CD14-positive monocyte (primary cell): Measurements from ENCODE around the gene DPYSL3. TPM values are rescaled to one million over a fixed set of nuclear protein-coding genes. Genes with fewer than 3 reads are reported as not detected.

Source experiments
- DNase-seq, 3 donors: peaks; one replicate each; pipeline ENCODE4 v3.0.0-alpha.2; 2011 to 2022
- H2AFZ ChIP-seq: 2 replicates; pipeline ENCODE4 v1.6.0; 2012; ENCODE audit warnings: mild to moderate bottlenecking, low read depth, low read length, inconsistent platforms; ENCODE audit not compliant: insufficient read depth, poor library complexity, severe bottlenecking
- H3K27ac ChIP-seq, 2 donors: 1 replicate in 1 of 2; 2 replicates in 1 of 2; pipeline ENCODE4 v1.5.1; 2012 to 2013; ENCODE audit warnings: low read length in 2 of 2, control low read depth in 1 of 2, inconsistent platforms in 1 of 2, low read depth in 1 of 2, mild to moderate bottlenecking in 1 of 2
- H3K27me3 ChIP-seq, 2 donors: one replicate each; pipeline versions ENCODE4 v1.6.0 to v1.6.1; 2011 to 2013; ENCODE audit warnings: low read length in 2 of 2; ENCODE audit not compliant: control insufficient read depth in 2 of 2, insufficient read depth in 2 of 2
- H3K36me3 ChIP-seq, 2 donors: replicated peaks in 1 of 2; 1 replicate in 1 of 2; 2 replicates in 1 of 2; pipeline versions ENCODE4 v1.5.1 to v1.6.1; 2012 to 2013; ENCODE audit warnings: low read length in 2 of 2, control low read depth in 1 of 2, inconsistent platforms in 1 of 2, mild to moderate bottlenecking in 1 of 2; ENCODE audit not compliant: insufficient read depth in 2 of 2, control insufficient read depth in 1 of 2
- H3K4me1 ChIP-seq, 2 donors: 1 replicate in 1 of 2; 2 replicates in 1 of 2; pipeline versions ENCODE4 v1.5.1 to v1.6.1; 2012 to 2013; ENCODE audit warnings: low read length in 2 of 2, control low read depth in 1 of 2, inconsistent platforms in 1 of 2, mild to moderate bottlenecking in 1 of 2, moderate library complexity in 1 of 2; ENCODE audit not compliant: insufficient read depth in 2 of 2, control insufficient read depth in 1 of 2
- H3K4me2 ChIP-seq: replicated peaks from 2 replicates; pipeline ENCODE3; 2012; ENCODE audit warnings: low read length, moderate library complexity, mild to moderate bottlenecking; ENCODE audit not compliant: poor library complexity, severe bottlenecking; ENCODE audit errors: extremely low read depth
- H3K4me3 ChIP-seq, 3 experiments: fragments of 200-600 bp in 1 of 3; sonication (generic) in 1 of 3; replicated peaks in 1 of 3; 1 replicate in 2 of 3; 2 replicates in 1 of 3; pipeline ENCODE4 v1.5.1; 2011 to 2013; ENCODE audit warnings: low read length in 3 of 3, mild to moderate bottlenecking in 3 of 3, control low read depth in 2 of 3, low read depth in 2 of 3, inconsistent platforms in 1 of 3, moderate library complexity in 1 of 3
- H3K79me2 ChIP-seq: 2 replicates; pipeline ENCODE4 v1.6.0; 2012; ENCODE audit warnings: mild to moderate bottlenecking, control low read depth, inconsistent platforms, low read length, moderate library complexity; ENCODE audit not compliant: insufficient read depth
- H3K9ac ChIP-seq: 2 replicates; pipeline ENCODE4 v1.6.0; 2017; ENCODE audit warnings: low read length, mild to moderate bottlenecking; ENCODE audit not compliant: insufficient read depth, poor library complexity, severe bottlenecking
- H3K9me3 ChIP-seq, 2 donors: replicated peaks in 1 of 2; 1 replicate in 1 of 2; 2 replicates in 1 of 2; pipeline versions ENCODE4 v1.5.1 to v1.6.1; 2012 to 2013; ENCODE audit warnings: low read length in 2 of 2, control low read depth in 1 of 2; ENCODE audit not compliant: control insufficient read depth in 1 of 2, insufficient read depth in 1 of 2
- H4K20me1 ChIP-seq: 2 replicates; pipeline ENCODE4 v1.6.0; 2012; ENCODE audit warnings: mild to moderate bottlenecking, low read length, control low read depth, moderate library complexity; ENCODE audit not compliant: insufficient read depth
- H3K27ac Mint-ChIP-seq, 7 donors: one replicate each; pipeline ENCODE4 v1.8.0; 2020; ENCODE audit warnings: mild to moderate bottlenecking in 7 of 7, mixed read lengths in 7 of 7, moderate library complexity in 6 of 7, inconsistent platforms in 2 of 7
- H3K27me3 Mint-ChIP-seq, 3 donors: one replicate each; pipeline ENCODE4 v1.8.0; 2021 to 2022; ENCODE audit warnings: low read depth in 3 of 3, mild to moderate bottlenecking in 3 of 3, mixed read lengths in 3 of 3, moderate library complexity in 3 of 3, inconsistent platforms in 1 of 3
- H3K36me3 Mint-ChIP-seq, 2 donors: one replicate each; pipeline ENCODE4 v1.8.0; 2020; ENCODE audit warnings: mixed read lengths in 2 of 2, inconsistent platforms in 1 of 2, mild to moderate bottlenecking in 1 of 2
- H3K4me1 Mint-ChIP-seq: one replicate; pipeline ENCODE4 v1.8.0; 2020; ENCODE audit warnings: mild to moderate bottlenecking, mixed read lengths
- H3K4me3 Mint-ChIP-seq, 2 donors: one replicate each; pipeline ENCODE4 v1.8.0; 2020; ENCODE audit warnings: mild to moderate bottlenecking in 2 of 2, mixed read lengths in 2 of 2, moderate library complexity in 1 of 2
- H3K9me3 Mint-ChIP-seq, 7 donors: one replicate each; pipeline ENCODE4 v1.8.0; 2020 to 2022; ENCODE audit warnings: mixed read lengths in 7 of 7, mild to moderate bottlenecking in 6 of 7, moderate library complexity in 6 of 7, inconsistent platforms in 2 of 7
- WGBS: methylation state at CpG from one replicate; pipeline ENCODE4 v1.1.5; 2013; ENCODE audit warnings: missing lambda C conversion rate; ENCODE audit not compliant: insufficient coverage; 5-methylcytosine and 5-hydroxymethylcytosine counted together
- intact Hi-C, 2 donors: fragments of 100-400 bp; cut with micrococcal nuclease; formaldehyde crosslinking; loops; one replicate each; pipeline versions ENCODE4 v1.15.0 to v1.15.1; 2023
- polyA plus RNA-seq, 3 donors: library from polyadenylated mRNA; depleted of rRNA in 1 of 3; unstranded in 2 of 3; stranded (reverse) in 1 of 3; fragments of 300-500 nt in 2 of 3; fragments of >200 nt in 1 of 3; fragmentation: Illumina TruSeq in 2 of 3; gene quantifications; 1 replicate in 2 of 3; 2 replicates in 1 of 3; pipeline ENCODE4 v1.2.3, GENCODE V29; 2012 to 2021
- TF ChIP-seq, protein P1 (sequence below): fragments of 200-600 bp; IDR thresholded peaks from one replicate; pipeline ENCODE4 v1.8.0; 2022; ENCODE audit warnings: antibody characterized with exemption, mild to moderate bottlenecking

Gene DPYSL3
- polyA plus RNA-seq, 3 donors: 0.05 TPM; not detected in 2

DNA sequence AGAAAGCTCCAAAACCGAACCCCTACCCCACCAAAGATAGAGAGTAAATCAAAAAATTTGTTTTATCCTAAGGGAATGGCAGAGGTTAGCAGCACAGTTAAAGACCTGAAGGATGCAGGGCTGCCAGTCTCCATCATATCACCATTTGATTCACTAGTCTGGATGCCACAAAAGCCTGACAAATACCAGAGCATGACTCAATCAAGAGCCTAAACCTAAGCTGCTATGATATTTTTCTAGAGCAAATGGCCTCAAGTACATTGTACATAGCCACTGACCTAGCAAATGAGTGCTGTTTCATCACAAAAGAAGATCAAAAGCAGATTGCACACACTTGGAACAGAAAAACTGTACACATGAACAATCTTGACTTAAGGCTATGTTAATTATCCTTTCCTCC is 48.0 kb downstream of the DPYSL3 start:
- Histone ChIP-seq H2AFZ (no peak overlapping the region), H4K20me1 (no peaks in the 10 kb centered on the region), H3K4me2 (no peak overlapping the region), H3K9me3 (no peaks in the 10 kb centered on the region), H3K4me1 (no peaks in the 10 kb centered on the region), H3K27ac (no peak overlapping the region), H3K36me3 (no peaks in the 10 kb centered on the region), H3K9ac (no peak overlapping the region), H3K27me3 (no peaks in the 10 kb centered on the region), H3K4me3 (no peak overlapping the region), H3K79me2 (no peaks in the 10 kb centered on the region)
- Mint-ChIP-seq H3K4me1 (peaks cover 4% of the 10 kb centered on the region), H3K9me3 (peaks cover 0 to 1% (median 0%) of the 10 kb centered on the region in 7 donors), H3K27ac (no peak overlapping the region), H3K27me3 (no peaks in the 10 kb centered on the region), H3K4me3 (no peak overlapping the region), H3K36me3 (no peaks in the 10 kb centered on the region)
- TF ChIP-seq, protein P1, sequence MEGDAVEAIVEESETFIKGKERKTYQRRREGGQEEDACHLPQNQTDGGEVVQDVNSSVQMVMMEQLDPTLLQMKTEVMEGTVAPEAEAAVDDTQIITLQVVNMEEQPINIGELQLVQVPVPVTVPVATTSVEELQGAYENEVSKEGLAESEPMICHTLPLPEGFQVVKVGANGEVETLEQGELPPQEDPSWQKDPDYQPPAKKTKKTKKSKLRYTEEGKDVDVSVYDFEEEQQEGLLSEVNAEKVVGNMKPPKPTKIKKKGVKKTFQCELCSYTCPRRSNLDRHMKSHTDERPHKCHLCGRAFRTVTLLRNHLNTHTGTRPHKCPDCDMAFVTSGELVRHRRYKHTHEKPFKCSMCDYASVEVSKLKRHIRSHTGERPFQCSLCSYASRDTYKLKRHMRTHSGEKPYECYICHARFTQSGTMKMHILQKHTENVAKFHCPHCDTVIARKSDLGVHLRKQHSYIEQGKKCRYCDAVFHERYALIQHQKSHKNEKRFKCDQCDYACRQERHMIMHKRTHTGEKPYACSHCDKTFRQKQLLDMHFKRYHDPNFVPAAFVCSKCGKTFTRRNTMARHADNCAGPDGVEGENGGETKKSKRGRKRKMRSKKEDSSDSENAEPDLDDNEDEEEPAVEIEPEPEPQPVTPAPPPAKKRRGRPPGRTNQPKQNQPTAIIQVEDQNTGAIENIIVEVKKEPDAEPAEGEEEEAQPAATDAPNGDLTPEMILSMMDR: no peak
- no CpG with 5 or more reads among the region's 1 CpG for WGBS
- intact Hi-C loops: loop anchor here (5.0 to 10.0 kb wide), 2 partner anchors 93 to 95 kb away; no protein-coding TSS in a partner anchor
- no peak for DNase-seq

DNA sequence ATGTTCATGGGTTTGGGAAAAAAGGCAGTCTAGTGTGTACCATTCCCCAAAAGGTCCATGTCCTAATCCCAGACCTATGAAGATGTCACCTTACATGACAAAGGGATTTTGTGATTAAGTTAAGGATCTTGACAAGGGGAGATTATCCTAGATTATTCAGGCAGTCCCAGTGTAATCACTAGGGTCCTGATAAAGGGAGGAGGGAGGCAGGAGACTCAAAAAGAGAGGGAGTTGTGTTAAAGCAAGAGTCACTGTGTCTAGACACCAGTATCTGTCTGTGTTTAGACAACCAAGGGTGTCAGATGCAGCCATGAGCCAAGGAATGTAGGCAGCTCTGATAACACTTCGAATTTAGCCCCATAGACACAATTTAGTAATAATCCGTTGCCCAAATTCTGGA is 49.5 kb downstream of the DPYSL3 start:
- Mint-ChIP-seq H3K9me3 (peaks cover 0 to 1% (median 0%) of the 10 kb centered on the region in 7 donors), H3K4me1 (peaks cover 6% of the 10 kb centered on the region), H3K4me3 (peak overlapping the region in 1 of 2 donors; percentile 13), H3K27ac (no peak overlapping the region), H3K36me3 (no peaks in the 10 kb centered on the region), H3K27me3 (no peaks in the 10 kb centered on the region)
- Histone ChIP-seq H3K9me3 (no peaks in the 10 kb centered on the region), H3K36me3 (no peaks in the 10 kb centered on the region), H3K9ac (no peak overlapping the region), H3K4me3 (no peak overlapping the region), H3K4me2 (no peak overlapping the region), H4K20me1 (no peaks in the 10 kb centered on the region), H3K4me1 (peaks cover 8% of the 10 kb centered on the region in 2 donors), H3K27ac (no peak overlapping the region), H3K27me3 (no peaks in the 10 kb centered on the region), H2AFZ (no peak overlapping the region), H3K79me2 (no peaks in the 10 kb centered on the region)
- intact Hi-C loops: loop anchor here (5.0 to 10.0 kb wide), 2 partner anchors 94 to 97 kb away; no protein-coding TSS in a partner anchor
- TF ChIP-seq, protein P1: no peak
- DNase-seq: no peak
- 85% methylated on average over 2 of the region's 2 CpGs for WGBS
